Fibroblast of skin of back (primary cell): ENCODE data around the gene TNN.
A peak's percentile ranks its signal among the peaks of the same experiment; 100 is the strongest.

Experiments
- DNase-seq: peaks from one replicate; pipeline ENCODE4 v3.0.0-alpha.2; 2013

The TNN gene

DNA sequence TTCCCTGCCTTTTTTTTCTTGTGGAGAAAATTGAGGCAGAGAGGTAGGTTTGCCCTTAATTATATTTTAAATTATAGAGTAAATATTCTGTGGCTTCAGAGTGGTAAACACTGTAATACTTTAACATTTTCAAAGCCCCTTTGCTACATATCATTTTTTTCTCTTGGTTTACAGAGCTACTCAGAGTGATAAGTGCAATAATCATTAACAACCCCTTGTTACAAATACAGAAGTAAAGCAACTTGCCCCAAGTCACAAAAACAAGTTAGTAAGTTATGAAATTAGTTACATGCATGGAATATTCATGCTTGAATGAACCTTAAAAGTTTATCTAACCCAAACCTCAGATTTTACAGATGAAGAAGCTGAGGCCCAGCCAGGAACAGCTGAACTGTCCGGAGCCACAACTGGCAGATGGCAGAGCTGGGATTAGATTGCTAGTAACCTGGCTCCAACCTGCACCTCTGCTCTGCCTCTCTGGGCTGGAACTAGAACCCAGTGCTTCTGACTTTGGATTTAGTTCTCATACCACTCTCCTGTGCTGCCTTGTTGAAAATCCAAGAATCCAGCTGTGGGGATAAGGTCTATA is 48.7 kb downstream of the TNN start:
- DNase-seq = no peak

DNA sequence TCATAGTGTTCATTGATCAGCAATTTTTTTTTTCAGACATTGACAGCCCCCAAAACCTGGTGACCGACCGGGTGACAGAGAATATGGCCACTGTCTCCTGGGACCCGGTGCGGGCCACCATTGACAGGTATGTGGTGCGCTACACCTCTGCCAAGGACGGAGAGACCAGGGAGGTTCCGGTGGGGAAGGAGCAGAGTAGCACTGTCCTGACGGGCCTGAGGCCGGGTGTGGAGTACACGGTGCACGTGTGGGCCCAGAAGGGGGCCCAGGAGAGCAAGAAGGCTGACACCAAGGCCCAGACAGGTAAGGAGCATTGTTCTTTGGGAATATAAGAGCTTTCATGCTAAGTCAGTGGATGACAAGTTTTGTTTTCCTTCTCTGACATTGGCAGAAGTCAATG is 49.3 kb downstream of the TNN start:
- DNase-seq = no peak

DNA sequence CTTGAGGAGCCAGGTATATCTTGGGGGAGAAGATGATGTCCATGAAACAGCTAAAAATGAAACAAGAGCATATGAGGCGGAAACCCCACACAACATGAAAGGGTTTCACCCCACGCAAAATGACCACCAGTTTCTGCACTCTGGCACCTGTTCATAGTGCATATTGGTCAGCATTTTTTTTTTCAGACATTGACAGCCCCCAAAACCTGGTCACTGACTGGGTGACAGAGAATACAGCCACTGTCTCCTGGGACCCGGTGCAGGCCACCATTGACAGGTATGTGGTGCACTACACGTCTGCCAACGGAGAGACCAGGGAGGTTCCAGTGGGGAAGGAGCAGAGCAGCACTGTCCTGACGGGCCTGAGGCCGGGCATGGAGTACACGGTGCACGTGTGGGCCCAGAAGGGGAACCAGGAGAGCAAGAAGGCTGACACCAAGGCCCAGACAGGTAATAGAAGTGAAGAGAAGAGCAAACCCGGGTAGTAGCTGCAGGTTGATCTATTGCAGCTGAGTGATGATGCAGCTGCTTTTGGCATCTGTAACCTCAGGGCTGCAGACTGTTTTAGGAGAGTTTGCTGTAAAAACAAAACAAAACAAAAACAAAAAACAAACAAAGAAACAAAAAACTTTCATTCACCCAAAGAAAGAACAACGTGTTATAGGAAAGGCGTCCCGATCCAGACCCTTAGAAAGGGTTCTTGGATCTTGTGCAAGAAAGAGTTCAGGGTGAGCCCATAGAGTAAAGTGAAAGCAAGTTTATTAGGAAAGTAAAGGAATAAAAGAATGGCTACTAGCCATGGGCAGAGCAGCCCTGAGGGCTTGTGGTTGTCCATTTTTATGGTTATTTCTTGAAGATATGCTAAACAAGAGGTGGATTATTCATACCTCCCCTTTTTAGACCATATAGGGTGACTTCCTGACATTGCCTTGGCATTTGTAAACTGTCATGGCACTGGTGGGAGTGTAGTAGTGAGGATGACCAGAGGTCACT is 51.0 kb downstream of the TNN start:
- DNase-seq = no peak

DNA sequence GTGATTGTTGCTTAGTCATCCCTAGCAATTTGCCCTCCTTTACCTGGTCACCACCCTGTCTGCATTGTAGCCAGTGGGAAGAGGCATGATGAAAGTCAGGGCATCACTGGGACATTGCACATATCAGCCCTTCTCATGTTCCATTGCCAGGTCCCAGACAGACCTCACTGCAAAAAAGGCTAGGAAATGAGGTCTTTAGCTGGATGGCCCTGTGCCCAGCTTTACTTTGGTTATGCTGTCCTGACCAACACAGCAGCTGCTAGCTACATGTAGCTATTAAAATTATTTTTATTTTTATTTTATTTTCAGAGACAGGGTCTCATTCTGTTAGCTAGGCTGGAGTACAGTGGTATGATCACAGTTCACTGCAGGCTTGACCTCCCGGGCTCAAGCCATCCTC is 52.9 kb downstream of the TNN start:
- no peak for DNase-seq

DNA sequence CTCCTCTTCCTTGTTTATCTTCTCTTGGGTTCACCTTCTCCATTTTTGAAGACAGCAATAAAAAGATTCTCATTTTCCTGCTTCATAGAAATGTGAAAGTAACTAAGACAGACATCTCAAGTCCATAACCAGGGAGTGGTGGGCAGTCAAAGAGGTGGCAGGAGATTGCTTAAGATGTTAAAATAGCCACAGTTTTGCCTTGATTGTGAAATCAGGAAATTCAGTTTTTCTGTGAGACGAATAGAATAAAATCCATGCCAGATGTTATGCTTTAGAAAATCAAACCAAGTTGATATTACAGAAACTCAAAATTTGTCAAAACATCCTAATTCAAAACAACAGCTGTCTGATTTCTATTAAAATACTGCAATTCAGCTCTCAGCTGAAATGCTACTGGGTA is 57.2 kb downstream of the TNN start:
- no peak for DNase-seq

DNA sequence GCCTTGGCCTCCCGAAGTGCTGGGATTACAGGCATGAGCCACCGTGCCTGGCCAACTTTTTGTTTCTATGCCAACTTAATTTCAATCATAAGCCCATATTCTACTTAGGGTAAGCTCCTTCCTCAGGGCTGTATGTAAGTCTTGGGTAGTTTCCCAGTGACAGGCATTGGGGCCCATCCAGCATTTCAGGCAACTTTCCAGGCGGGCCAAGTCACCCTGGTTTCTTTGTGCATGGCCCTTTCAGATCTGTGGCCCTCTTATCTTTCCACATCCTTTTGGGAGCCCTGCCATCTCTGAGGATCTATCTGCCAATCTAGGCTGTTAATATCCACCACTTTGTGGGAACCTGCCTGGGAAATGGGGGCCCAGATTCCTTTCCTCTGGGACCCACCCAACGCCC is 58.7 kb downstream of the TNN start:
- DNase-seq = no peak

DNA sequence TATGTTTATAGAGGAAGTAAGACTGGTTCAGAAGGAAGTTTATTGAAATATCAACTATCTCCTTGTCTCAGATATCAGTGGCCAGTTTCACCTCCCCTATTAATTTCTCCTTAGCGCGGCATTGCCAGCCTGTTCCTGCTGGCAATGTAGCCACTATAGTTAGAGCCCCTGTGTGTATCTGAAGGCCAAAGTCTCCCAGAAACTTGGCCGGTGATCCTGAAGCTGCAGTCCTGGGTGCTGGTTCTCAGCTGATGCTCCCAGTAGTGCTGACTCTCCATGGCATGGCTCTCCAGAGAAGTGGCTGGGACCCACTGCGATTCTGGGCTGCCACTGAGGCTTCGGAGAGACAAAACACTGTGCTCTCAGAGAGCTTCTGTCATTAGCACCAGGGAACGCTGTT is 59.9 kb downstream of the TNN start:
- no peak for DNase-seq

DNA sequence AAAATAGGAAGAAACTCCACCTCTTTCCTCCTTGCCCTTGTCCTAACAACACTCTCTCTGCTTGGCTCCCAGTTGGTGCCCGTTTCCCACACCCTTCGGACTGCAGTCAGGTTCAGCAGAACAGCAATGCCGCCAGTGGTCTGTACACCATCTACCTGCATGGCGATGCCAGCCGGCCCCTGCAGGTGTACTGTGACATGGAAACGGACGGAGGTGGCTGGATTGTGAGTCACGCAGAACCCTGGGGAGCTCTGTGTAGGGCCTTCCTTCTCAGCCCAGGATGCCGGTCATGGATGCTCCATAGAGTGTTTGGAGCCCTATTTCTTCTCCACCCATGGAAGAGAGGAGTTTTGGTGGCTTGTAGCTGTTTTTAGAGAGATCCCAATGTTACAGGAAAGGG is 60.9 kb downstream of the TNN start:
- DNase-seq = no peak

DNA sequence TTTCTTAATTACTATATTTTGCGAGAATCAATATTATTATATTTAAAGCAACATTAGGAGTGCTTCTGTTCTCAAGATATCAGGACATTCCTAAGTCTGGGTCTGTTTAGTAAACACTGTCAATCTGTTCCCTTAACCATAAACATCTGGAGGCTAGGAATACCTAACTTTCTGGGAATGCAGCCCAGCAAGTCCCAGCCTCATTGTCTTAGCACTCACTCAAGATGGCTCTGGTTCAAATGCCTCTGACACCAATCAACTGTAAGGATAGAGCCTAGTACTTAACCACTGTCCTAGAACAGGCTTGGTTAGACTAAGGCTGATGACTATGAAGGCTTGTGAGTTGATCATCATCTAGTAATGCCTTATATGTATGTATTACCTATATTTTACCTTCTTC is 61.5 kb downstream of the TNN start:
- DNase-seq = peak; percentile 51

DNA sequence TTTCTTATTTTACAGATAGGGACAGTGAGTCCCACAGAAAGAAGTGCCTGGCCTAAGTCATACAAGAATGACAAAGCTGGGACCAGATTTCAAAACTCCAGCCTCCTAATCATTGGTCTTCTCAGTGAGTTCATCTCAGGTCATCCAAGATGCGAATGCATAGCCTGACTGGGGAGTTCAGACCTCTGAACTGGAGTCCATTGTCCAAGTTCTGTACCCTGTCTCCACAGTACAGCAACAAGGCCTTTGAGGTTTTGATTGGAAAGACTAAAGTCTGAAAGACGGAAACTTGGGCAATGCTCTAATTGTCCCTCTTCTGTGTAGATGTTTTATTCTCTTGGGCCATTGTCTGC is 62.0 kb downstream of the TNN start:
- no peak for DNase-seq

DNA sequence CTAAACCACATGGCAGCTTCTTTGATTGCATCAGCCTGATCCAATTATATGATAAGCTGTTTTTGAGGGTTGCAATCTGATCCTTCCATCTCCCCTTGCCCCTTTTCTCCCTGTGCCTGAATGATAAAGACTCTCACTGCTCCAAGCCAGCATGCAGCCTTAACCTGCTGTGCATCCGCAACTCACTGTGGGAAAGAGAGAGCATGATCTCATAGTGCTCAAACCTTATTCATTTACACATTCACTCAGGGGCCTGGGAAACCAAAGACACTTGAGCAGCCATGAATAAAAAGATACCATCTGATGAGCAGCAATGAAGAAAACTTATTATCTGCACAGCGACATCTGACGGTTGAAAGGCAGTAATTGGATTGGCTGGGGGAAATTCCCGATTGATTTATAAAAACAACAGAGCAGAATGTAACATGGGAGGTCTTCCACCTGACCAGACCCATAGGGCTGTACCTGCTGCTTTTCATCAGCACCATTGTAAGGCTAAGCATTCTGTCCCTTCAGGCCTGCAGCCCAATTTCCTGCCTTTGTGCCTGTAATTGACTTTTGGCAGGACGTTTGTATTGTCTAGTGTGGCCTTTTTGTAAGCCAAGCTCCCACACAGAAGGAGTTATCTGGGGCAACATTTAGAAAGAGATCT is 62.5 kb downstream of the TNN start:
- peak; percentile 34 for DNase-seq

DNA sequence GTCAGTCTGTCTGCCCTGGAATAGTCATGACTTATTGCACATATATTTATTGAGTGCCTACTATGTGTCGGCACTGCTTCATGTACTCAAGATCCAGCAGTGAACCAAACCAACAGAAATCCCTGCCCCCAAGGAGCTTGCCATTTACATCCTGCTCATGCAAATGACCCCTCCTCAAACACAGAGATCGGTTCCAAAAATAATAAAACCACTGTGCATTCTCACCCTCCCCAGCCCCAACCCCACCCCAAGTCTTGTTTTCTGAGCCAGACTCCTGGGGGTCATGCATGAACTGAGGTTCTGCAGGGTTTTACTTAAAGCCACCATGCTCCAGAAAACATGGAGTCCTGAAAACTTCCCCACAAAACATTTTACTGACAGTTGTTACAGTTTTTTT is 63.0 kb downstream of the TNN start:
- DNase-seq = peak; percentile 25

DNA sequence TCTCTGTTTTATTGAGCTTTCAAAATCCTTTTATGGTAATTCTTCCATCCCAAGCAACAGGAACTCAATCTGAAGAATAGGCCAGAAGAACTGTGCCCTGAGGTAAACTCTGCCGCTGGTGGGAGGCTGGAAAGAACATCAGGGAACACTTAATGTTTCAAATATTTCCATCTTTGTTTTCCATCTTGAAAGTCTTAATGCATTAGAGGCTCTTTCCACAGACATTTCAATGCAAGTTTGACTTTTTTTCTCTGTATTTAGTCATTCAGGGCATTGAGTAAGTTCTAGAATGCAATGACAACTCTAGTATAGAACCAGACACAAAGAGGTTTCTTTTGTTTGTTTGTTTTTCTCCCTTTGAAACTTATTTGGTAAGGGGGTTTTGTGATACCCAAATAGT is 63.5 kb downstream of the TNN start:
- DNase-seq = peak; percentile 45

DNA sequence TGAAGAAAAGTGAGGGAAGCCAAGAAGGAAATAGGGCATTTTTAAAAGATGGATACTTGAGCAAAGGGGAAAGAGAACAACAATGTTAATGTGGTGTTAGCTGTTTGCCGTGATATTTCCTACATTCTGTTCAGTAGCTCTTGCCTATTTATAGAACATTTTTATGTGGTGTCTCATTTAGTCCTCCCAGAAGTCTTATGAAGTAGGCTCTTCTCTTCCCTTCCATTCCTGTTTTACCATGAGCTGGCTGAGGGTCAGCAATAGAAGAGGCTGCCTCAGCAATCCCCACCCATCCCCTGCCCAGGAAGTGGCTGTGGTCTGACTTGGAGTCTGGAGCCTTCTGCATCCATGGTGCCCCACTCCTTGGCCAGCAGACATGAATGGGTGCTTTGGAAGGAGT is 64.8 kb downstream of the TNN start:
- peak; percentile 93 for DNase-seq

DNA sequence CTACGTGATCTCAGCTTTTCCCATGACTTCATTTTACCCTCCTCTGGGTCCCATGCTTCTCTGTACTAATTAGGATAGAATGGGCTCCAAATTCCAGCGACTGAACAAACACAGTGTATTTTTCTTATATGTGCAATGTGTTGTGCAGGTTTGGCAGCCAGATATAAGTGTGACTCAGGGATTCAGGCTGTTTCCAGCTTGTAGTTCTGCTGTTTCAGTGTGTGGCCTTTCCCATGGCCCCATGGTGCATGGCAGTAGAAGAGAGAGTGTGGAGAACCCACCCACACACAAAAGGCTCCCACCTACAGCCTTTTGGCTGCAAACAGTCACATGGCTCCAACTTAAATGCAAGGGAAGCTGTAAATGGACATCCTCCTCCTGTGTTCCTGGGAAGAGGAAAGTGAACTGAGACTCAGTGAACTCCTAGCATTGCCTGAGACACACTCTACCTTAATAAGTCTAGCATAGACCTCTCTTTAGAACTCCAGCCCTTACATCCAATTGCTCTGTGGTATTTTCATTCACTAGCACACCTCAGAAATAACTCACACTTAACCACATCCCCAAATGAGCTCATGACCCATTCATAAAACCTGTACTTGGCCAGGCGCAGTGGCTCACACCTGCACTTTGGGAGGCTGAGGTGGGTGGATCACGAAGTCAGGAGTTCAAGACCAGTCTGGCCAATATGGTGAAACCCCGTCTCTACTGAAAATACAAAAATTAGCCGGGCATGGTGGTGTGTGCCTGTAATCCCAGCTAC is 66.2 kb downstream of the TNN start:
- peak; percentile 80 for DNase-seq

DNA sequence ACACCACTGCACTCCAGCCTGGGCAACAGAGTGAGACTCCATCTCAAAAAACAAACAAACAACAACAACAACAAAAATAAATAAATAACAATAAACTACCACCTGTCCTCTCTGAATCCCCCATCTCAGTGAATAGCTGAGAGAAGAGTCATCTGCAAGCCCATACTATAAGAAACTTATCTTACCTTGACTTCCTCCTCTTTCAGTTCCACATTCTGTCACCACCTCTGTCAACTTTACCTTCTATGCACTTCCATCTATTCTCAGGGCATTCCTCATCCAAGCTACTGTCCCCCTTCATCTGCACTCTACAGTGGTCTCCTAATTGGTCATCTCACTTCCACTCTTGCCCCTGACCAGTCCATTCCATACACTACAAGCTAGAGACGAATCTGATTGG is 66.9 kb downstream of the TNN start:
- DNase-seq = no peak

DNA sequence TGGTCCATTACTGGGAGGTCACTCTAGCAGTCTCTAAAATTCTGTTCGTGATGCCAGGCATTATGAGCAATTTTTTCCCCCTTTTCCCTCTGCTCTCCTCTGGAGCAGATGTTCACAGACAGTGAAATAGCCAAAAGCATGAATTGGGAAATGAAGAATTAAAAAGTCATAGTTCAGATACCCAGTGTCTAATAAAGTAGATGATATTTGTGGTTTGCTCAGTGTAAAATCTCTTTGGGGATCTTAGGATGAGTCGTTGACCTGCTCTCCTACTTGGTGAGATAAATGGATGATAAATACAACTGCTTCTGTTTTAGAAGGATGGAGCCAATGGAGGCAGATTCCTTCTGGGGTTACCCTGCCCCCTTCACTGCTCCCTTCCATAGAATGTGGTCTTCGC is 68.6 kb downstream of the TNN start:
- DNase-seq = peak; percentile 44

DNA sequence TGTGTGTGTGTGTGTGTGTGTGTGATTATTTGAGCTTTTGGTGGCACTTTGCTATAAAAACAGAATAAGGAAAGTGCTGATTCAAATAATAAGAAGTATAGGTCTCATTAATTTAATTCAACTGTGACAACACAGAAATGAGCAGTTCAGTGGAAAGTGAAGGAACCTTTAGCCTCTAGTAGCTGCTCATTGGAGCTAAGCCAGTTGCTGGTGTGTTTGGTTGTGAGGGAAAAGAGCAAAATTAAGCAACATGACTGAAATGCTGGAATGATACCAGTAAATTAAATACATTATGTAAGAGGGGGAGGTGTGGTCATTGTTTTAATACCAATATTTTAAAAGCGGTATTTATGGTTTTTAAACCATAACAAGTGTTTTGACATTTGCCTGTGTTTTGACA is 69.7 kb downstream of the TNN start:
- DNase-seq = no peak

DNA sequence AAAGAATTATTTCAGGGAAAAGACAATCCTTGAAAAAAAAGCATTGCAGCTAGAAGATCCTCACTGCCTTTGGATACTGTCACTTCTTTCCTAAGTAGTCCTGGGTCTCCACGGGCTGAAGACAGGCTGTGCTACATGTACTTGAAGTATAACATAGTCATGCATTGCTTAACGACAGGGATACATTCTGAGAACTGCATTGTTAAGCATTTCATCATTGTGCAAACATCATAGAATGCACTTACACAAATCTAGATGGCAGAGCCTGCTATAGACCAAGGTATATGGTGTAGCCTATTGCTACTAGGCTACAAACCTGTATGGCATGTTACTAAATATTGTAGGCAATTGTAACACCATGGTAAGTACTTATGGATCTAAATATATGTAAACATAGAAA is 70.9 kb downstream of the TNN start:
- peak; percentile 45 for DNase-seq

DNA sequence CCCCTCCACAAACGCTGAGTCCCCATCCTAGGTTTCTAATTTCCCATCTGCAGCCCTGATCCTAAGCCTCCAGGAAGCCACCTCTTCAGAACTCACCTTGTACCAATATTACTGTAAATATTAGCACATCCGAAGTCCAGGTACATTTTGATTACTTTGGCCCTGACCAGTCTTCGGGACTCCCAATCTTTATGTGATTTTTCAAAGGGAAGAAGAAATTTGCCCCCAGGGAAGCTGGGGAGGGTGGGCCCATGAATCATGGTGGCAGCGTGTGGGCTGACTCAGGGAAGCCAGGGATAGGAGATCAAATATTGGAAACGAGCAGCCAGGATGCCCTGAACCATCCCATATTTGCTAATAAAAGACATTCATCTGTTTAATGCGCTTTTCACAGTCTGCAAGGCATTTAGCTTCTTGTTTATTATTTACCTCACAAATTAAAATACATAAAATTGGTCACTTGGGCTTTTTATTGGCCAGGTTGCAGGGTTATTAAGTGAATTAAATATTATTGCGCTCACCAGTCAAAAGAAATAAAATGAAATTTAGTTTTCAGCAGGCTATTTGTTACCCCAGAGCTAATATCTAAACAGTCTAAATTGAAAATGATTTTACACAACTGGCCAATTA is 78.4 kb downstream of the TNN start:
- no peak for DNase-seq

DNA sequence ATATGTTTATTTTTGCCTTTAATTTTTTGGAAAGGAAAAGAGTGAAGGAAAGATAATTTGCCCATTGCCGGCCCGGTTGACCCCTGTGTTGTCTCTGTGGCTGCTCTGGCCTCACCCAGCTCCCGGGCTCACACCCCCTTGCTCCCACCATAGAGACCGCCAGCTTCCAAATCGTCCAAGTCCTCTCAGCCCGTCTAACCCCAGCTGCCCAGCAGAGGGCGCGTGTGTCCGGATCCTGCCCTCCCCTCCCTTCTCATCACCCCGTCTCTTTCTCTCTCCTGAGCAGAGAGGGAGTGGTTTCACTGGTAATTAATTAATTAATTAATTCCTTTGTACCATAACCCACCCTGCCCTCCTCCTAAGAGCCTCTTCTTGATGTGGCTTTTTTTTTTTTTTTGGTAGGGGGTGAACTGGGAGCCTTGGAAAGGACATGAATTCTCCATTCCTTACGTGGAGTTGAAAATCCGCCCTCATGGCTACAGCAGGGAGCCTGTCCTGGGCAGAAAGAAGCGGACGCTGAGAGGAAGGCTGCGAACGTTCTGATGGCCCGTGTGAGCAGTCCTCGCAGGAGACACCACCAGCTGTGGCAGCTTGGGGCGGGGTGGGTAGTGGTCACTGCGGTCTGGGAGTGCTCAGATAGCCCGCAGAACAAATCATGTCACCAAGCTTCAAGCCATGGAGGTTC is 79.0 kb downstream of the TNN start:
- peak; percentile 61 for DNase-seq

DNA sequence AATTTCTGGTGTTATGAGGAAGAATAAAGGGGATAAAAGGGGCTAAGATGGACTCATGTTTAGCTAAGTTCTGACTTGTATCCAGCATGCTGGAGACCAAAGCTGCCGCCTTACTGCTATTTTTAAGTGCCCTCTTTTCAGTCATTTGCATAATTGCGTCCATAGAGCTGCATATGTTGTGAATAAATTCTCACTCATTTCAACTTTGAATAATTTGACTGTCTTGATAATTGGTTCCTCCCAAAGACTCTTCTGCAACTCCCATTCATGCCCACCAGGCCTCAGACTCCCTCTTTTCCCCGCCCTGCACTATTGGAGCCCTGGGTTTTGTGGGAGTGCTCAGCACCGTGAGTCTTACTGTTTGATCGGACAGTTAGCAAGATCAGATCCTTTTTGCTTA is 79.9 kb downstream of the TNN start:
- no peak for DNase-seq
